Testis (tissue), 3 donors: Measurements from ENCODE around the gene TWF2. TPM values are rescaled to one million over a fixed set of nuclear protein-coding genes. Genes with fewer than 3 reads are reported as not detected.
A peak's percentile ranks its signal among the peaks of the same experiment; 100 is the strongest.
"Not testable (repeated sequence)": the region's sequence is repeated elsewhere in the genome, so short reads cannot be mapped to it uniquely, and the experiment has no call there.

Source experiments
- DNase-seq: peaks from one replicate; pipeline ENCODE4 v3.0.0-alpha.2; 2019
- H3K27ac ChIP-seq, 2 donors: fragments of 200-600 bp; sonication (generic); one replicate each; pipeline ENCODE4 v1.5.1; 2019
- H3K27me3 ChIP-seq: fragments of 200-600 bp; sonication (generic); one replicate; pipeline ENCODE4 v1.5.1; 2019
- H3K36me3 ChIP-seq: fragments of 200-600 bp; sonication (generic); one replicate; pipeline ENCODE4 v1.5.1; 2017; ENCODE audit warnings: low read depth; ENCODE audit errors: missing control alignments
- H3K4me1 ChIP-seq: fragments of 200-600 bp; sonication (generic); one replicate; pipeline ENCODE4 v1.5.1; 2019
- H3K4me3 ChIP-seq, 2 donors: fragments of 200-600 bp; sonication (generic); one replicate each; pipeline ENCODE4 v1.5.1; 2017 to 2019
- H3K9me3 ChIP-seq: fragments of 200-600 bp; sonication (generic); one replicate; pipeline ENCODE4 v1.5.1; 2017
- CTCF ChIP-seq, 3 experiments: fragments of 450-650 bp in 2 of 3; fragments of 200-600 bp in 1 of 3; sonication (generic) in 1 of 3; IDR thresholded peaks; one replicate each; pipeline ENCODE4 v1.5.1; 2016 to 2019; ENCODE audit warnings: antibody characterized with exemption in 3 of 3, mild to moderate bottlenecking in 2 of 3, moderate library complexity in 1 of 3
- POLR2A ChIP-seq: fragments of 450-650 bp; IDR thresholded peaks from one replicate; pipeline ENCODE4 v1.6.1; 2017; ENCODE audit warnings: antibody characterized with exemption, mild to moderate bottlenecking, moderate library complexity
- WGBS, 2 donors: methylation state at CpG; one replicate each; pipeline ENCODE4 v1.1.5; 2018; 5-methylcytosine and 5-hydroxymethylcytosine counted together
- intact Hi-C: fragments of 100-400 bp; cut with DNase I; formaldehyde crosslinking; loops from one replicate; pipeline ENCODE4 v1.15.1; 2023; ENCODE audit warnings: low total_unique reads
- polyA plus RNA-seq: library from polyadenylated mRNA; stranded (reverse); fragments of 350-450 nt; fragmentation: Illumina TruSeq; extraction: RNeasy Lipid Tissue Mini Kit (QIAGEN cat#74804); gene quantifications from one replicate; pipeline ENCODE4 v1.2.3, GENCODE V29; 2014; ENCODE audit warnings: low read depth, low replicate concordance; ENCODE audit not compliant: insufficient read depth
- total RNA-seq, 2 donors: library from RNA; depleted of rRNA; stranded (reverse); fragments of >200 nt; gene quantifications; one replicate each; pipeline ENCODE4 v1.2.3, GENCODE V29; 2016

TWF2 gene
- total and polyA plus RNA-seq, 3 donors from 2014 or later: 30.0 to 58.1 (median 36.5) TPM

DNA sequence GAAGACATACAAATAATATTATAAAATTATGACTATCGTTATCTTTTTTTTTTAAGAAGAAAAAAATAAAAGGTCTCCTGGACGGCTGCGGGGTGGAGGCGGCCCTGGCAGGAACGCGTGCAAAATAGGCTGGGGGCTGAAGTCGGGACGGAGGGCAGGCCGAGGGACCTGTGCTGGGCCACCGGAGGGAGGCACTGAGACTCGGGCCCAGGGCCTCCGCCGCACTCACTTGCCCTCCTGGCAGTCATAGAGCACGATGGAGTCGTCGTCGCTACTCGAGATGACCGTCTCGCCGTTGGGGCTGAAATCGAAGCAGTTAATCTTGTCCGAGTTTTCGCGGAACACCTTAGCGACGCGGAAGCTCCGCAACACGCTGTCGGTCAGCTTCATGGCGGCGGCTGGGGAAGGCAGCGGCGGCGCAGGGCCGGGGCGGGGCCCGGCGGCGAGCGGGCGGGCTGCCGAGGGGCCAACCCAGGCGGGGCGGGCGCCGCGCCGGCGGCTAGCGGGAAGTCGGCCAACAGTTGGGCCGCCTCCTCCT lies 39.1 kb upstream of the TWF2 start:
- TF ChIP-seq POLR2A: no peak
- TF ChIP-seq CTCF (IDR thresholded peaks at IDR 0.05): peak in 1 of 3 experiments; percentile 7
- intact Hi-C loops: no loop called here
- Histone ChIP-seq H3K36me3 (peaks cover 4% of the 10 kb centered on the region), H3K4me1 (peaks cover 37% of the 10 kb centered on the region), H3K27me3 (no peaks in the 10 kb centered on the region), H3K27ac (peak overlapping the region; percentile 88 to 99), H3K9me3 (no peaks in the 10 kb centered on the region), H3K4me3 (peak overlapping the region; percentile 71 to 86)
- WGBS, 2 donors: 0% methylated on average over 30 to 42 of the region's 54 CpGs
- peak; percentile 60 for DNase-seq

- intact Hi-C loops: no loop called here
- peaks cover 34% of the 10 kb centered on the region for H3K4me1 ChIP-seq
- peak overlapping the region; percentile 88 to 99 for H3K27ac ChIP-seq
- peak overlapping the region; percentile 71 to 86 for H3K4me3 ChIP-seq
- H3K9me3 ChIP-seq: no peaks in the 10 kb centered on the region
- 1% methylated on average over 28 of the region's 28 CpGs for WGBS, 2 donors
- no peak for TF ChIP-seq CTCF (IDR thresholded peaks at IDR 0.05)
- no peak for TF ChIP-seq POLR2A
- peak; percentile 89 for DNase-seq
- peaks cover 4% of the 10 kb centered on the region for H3K36me3 ChIP-seq
- no peaks in the 10 kb centered on the region for H3K27me3 ChIP-seq
Measured at GRCh38 chr3:52277071-52277964, 38.4 kb upstream of the TWF2 start.

DNA sequence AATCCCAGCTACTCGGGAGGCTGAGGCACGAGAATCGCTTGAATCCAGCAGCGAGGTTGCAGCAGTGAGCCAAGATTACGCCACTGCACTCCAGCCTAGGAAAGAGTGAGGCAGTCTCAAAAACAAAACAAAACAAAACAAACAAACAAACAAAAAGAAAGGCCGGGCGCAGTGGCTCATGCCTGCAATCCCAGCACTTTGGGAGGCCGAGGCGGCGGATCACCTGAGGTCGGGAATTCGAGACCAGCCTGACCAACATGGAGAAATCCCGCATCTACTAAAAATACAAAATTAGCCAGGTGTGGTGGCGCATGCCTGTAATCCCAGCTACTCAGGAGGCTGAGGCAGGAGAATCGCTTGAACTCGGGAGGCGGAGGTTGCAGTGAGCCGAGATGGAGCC lies 35.8 kb upstream of the TWF2 start:
- H3K27me3 ChIP-seq, DNase-seq, H3K36me3 ChIP-seq, H3K9me3 ChIP-seq, intact Hi-C loops, H3K4me3 ChIP-seq: not testable (repeated sequence)
- WGBS, 2 donors: 90% methylated on average over 18 of the region's 18 CpGs
- Histone ChIP-seq H3K27ac (peak overlapping the region in 1 of 2 donors; percentile 99), H3K4me1 (peaks cover 52% of the 10 kb centered on the region)

GRCh38 chr3:52272831-52273230 lies 33.9 kb upstream of the TWF2 start:
- H3K27ac ChIP-seq: no peak overlapping the region
- WGBS, 2 donors: 76 to 91% methylated on average over 3 of the region's 3 CpGs
- H3K36me3 ChIP-seq: peaks cover 4% of the 10 kb centered on the region

DNA sequence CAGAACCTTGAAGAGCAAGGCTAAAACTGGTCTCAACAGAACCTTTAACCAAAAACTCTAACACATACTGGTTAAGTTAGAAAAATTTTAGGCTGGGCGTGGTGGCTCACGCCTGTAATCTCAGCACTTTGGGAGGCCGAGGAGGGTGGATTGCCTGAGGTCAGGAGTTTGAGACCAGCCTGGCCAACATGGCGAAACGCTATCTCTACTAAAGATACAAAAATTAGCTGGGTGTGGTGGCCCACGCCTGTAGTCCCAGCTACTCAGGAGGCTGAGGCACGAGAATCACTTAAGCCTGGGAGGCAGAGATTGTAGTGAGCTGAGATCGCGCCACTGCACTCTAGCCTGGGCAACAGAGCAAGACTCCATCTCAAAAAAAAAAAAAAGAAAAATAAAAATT lies 33.2 kb upstream of the TWF2 start:
- intact Hi-C loops, H3K9me3 ChIP-seq, H3K4me3 ChIP-seq, DNase-seq, H3K27ac ChIP-seq, H3K27me3 ChIP-seq, H3K36me3 ChIP-seq: not testable (repeated sequence)
- WGBS, 2 donors: 87% methylated on average over 8 to 9 of the region's 9 CpGs
- H3K4me1 ChIP-seq: peaks cover 55% of the 10 kb centered on the region

More at GRCh38 chr3:52272831-52273230, 33.9 kb upstream of the TWF2 start:
- Histone ChIP-seq H3K27me3 (no peaks in the 10 kb centered on the region), H3K9me3 (no peaks in the 10 kb centered on the region), H3K4me3 (no peak overlapping the region), H3K4me1 (peaks cover 55% of the 10 kb centered on the region)
- intact Hi-C loops: no loop called here
- no peak for TF ChIP-seq CTCF (IDR thresholded peaks at IDR 0.05)
- TF ChIP-seq POLR2A: no peak
- no peak for DNase-seq
